GM21717 (cell line): ENCODE data around the gene KCTD15.
"Not testable (repeated sequence)": the region's sequence is repeated elsewhere in the genome, so short reads cannot be mapped to it uniquely, and the experiment has no call there.

Source experiments
- ATAC-seq: cut with Tn5 transposase; IDR thresholded peaks from one replicate; pipeline ENCODE4 v1.9.1; 2021; ENCODE audit warnings: mild to moderate bottlenecking, moderate library complexity; ENCODE audit not compliant: unreplicated experiment

Gene KCTD15

DNA sequence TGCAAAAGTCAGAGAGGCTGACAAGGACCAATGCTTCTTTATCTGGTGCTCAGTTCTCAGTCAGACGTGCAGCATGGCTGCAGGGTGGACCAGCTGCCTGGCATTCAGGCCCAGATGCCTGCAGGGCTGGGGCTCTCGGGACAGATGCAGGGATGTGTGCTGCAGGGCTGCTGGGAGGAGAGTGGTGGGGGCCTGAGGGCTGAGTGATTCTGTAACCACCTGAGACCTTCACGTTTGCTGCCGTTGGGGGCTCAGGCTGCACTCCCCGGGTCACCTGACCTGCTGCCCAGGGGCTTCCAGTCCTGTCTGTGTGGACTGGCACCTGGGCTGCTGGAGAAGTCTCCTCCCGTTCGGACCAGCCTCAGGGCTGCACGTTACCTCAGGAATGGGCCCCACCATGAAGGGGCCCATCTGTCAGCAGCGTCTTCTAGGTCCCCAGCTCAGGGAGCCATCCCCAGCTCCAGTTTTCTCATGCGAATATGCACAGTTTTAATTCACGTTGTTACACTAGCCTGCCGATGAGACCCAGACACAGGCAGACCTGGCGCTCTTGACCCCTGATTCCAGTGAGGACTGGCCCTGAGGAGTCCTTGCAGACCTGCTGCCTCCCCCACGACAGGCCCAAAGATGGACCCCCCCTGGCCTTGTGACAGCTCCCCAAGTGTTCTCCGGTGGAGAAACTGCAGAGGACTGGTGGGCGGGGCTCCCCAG is 16.9 kb downstream of the KCTD15 start:
- ATAC-seq = no peak

DNA sequence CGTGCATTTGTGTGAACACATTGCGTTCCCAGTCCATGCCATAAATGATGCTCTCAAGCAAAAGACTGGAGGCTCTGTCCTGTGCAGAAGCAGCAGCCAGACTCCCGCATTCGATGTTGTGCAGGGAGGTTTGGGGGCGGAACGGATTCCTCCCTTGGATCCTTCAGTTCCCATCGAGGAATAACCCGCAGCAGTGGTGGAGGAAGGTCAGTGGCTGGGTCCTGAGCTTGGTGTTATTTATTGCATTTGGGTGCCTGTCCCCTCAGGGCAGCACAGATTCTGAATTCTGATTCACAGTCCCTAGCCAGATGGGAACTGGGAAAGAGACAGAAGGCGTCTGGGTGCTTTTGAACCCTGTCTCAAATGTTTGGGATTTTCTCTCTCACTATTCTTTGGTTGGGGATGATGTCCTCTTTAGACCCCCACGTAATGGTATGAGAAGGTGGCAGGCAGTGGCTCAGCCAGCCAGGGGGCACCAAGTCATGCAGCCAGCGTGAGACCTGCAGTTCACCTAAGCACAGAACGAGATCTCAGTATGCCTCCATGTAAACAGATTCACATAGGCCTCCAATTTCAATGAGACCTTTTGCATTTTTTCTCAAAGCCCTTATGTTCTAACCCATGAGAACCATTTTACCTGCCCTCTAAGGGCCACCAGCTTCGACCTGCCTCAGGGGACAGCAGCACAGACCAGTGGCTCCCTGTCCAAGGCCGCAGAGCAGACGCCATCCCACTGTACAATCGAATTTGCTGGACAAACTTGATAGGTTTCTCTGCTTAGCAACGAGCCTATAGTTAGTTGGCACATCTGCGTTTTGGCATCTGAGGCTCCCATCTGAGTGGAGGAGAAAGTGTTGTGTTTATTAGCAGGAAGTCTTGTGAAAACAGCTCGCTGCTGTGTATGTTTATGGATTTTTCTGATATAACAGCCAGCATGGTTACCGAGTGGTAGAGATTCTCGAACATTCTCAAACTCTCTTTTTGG is 17.8 kb downstream of the KCTD15 start:
- no peak for ATAC-seq

DNA sequence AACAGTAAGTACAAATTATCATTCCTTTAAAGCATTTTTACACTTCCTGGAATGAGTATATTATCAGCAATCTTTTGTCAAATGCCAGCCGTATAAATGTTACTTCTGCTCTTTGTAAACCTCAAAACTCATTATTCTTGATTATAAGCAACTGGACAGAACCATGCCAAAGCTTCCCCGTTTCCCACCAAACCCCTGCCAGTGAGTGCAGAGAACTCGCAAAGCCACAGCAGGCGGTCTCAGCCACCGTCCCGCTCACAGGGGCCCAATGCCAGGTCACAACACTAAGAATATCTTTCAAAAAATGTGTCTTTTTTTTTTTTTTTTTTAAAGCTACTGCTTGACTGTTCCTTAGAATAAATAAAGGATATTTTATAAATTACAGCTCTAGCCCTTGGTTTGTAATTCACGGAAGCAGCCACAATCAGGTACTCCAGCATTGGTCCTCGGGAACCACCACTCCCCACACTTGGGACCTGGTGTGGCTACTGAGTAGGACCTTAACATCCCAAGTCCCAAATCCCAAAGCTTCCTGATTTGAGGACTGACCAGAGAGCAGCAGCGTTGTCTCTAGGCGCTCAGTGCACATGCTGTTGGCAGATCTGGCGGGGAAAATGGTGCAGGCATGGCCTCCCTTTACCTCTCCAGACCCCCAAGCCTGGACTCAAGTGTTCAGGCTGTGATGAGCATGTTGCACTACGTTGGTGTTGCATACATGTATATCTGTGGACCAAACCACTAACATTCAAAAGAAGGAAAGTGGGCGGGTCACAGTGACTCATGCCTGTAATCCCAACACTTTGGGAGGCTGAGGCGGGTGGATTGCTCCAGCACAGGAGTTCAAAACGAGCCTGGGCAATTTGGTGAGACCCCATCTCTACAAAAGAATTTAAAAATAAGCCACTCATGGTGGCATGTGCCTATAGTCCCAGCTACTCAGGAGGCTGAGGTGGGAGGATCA is 19.0 kb downstream of the KCTD15 start:
- no peak for ATAC-seq

- no peak for ATAC-seq
These were observed 21.7 kb downstream of the KCTD15 start for GRCh38 chr19:33818411-33818810.

GRCh38 chr19:33819078-33819477 is 22.4 kb downstream of the KCTD15 start:
- ATAC-seq = not testable (repeated sequence)

DNA sequence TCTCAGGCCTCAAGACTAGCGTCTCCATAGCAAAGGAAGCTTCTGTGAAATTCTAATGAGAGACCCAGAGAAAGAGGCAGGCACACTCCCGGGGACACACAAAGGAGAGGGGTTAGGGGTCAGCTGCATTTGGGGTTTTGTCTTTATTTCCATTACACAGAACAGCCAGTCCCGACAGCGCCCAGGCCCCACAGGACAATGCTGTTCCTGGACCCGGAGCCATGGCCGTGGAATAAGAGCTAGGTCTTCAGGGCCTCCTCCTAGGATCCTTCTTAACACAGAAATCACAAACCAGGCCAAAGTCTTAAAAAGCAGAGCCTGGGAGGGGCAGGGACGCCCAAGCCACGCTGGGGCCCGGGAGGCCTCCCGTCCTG is 22.8 kb downstream of the KCTD15 start:
- no peak for ATAC-seq

DNA sequence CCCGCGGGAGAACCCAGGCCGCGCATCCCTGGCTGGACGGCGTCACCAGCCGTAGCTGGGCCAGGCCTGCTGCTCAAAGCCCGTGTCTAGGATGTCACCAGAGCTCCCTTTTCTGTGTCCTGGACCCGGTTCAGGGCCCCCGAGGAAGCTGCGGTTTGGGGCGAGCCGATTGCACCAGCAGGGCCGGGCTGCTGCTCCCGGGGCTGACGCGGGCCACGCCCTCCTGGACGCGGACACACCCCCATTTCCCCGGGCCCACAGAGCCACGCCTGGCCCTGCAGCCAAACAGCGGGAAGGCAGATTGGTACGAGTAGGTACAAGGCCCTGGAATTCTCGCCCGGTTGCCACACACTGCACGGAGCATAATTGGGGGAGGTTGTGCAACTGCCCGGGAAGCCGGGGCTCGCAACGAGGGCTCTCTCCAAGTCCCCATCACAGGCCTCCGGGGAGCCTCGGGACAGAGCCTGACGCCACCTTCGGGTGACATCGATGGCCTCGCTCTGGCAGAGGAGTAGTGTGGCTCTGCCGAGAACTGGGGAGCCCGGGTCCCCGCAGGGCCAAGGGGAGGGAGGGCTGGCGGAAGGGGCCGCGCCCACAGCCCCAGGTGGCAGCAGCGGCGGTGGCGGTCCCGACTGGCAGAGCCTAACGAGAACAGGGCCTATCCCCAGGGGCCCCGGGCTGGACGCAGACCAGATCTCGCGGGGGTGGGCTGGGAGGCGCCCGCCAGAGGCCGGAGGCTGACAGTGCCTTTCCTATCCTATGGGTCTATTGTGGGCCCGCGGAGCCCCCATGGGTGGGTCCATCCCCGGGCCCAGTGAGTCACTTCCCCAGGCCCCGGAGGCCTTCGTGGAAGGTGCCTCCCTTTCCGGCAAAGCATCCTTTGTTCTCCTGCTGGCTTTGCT is 23.5 kb downstream of the KCTD15 start:
- no peak for ATAC-seq

DNA sequence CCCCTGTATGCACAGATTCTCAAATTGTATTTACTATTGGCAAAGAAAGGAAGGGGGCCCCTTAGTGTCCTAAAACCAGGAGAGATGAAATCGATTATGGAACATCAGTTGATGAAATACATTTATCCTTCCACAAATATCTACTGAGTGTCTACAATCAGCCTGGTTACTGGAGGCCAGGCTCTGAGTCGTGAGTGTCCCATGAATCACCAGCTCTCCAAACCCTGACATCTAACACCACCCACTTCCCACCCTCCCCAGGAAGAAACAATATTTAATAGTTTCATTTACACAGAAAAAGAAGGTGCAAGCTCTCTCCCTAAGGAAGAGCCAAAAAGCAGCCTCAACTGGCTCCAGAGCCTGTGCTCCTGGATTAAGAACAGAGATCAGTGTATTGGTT is 25.2 kb downstream of the KCTD15 start:
- no peak for ATAC-seq

GRCh38 chr19:33823341-33823740 is 26.7 kb downstream of the KCTD15 start:
- ATAC-seq = no peak

- ATAC-seq = no peak
These were observed 28.9 kb downstream of the KCTD15 start for GRCh38 chr19:33825556-33825955.

GRCh38 chr19:33826521-33826920 is 29.9 kb downstream of the KCTD15 start:
- no peak for ATAC-seq

GRCh38 chr19:33828266-33829075 is 31.8 kb downstream of the KCTD15 start:
- ATAC-seq = no peak

- no peak for ATAC-seq
These were observed 33.6 kb downstream of the KCTD15 start for GRCh38 chr19:33830264-33830663.

- ATAC-seq = no peak
These were observed 35.2 kb downstream of the KCTD15 start for GRCh38 chr19:33831825-33832224.

- ATAC-seq = no peak
These were observed 36.0 kb downstream of the KCTD15 start for GRCh38 chr19:33832633-33833032.

- no peak for ATAC-seq
These were observed 43.7 kb downstream of the KCTD15 start for GRCh38 chr19:33840382-33840781.

DNA sequence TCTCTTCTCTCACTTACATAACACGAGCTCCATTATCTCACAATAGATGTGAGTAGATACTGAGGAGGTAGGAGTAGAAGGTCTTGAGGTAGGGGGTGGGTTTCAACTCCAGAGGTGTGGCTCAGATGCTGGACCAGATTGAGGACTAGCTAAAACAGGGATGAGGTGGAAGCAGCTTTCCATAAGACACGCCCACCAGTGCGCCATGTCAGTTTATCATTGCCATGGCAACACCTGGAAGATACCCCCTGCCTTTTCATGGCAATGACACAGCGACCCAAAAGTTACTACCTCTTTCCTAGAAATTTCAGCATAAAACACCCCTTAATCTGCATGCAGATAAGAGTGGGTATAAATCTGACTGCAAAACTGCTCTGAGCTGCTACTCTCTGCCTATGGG is 44.1 kb downstream of the KCTD15 start:
- ATAC-seq = no peak

DNA sequence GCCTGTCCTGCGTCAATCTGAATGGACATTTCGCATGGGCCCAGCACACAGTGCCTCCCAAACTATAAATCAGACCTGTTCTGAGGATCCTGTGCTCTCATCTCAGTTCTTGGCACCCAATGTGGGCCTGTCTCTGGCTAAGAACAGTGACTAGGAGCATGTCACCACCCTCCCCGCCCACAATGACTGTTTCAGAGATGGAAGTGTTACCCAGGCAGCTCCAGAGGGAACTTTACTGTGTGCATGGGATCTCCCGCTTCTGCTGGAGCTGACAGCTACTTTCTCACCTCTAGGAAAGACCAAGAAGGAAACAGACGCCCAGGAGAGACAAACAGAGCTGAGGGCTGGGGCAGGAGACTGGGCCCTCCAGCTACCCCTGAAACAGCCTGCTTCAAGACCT is 45.0 kb downstream of the KCTD15 start:
- no peak for ATAC-seq

DNA sequence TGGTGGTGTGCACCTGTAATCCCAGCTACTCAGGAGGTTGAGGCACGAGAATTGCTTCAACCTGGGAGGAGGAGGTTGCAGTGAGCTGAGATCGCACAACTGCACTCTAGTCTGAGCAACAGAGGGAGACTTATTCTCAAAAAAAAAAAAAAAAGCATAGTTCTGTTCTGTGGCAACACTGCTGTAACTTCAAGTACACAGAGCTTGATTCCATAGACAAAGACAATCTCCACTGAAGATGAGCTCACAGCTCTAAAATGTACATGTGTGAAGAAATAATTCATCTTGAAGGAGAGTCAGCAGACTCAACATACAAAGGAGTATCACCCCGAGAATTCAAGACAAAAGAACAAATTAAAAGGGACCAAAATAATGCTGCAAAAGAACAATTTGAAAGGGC is 47.8 kb downstream of the KCTD15 start:
- ATAC-seq = no peak
